Mesenchymal stem cell (in vitro differentiated cells and primary cell): Measurements from ENCODE around the gene ENO2. TPM values are rescaled to one million over a fixed set of nuclear protein-coding genes. Genes with fewer than 3 reads are reported as not detected.
"Not testable (repeated sequence)": the region's sequence is repeated elsewhere in the genome, so short reads cannot be mapped to it uniquely, and the experiment has no call there.

ENCODE experiments used
- DNase-seq: peaks from one replicate; pipeline ENCODE4 v3.0.0-alpha.2; 2013
- H2AFZ ChIP-seq: one replicate; pipeline ENCODE4 v1.6.1; 2013; ENCODE audit warnings: low read depth, mild to moderate bottlenecking, control low read depth, inconsistent platforms, low read length, moderate library complexity
- H2AK5ac ChIP-seq: 2 replicates; pipeline ENCODE4 v1.6.1; 2013; ENCODE audit warnings: low read length, moderate library complexity, mild to moderate bottlenecking, inconsistent platforms; ENCODE audit not compliant: severe bottlenecking
- H2BK120ac ChIP-seq: one replicate; pipeline ENCODE4 v1.6.1; 2013; ENCODE audit warnings: low read depth, mild to moderate bottlenecking, inconsistent platforms, low read length, moderate library complexity
- H2BK12ac ChIP-seq, 2 experiments: one replicate each; pipeline ENCODE4 v1.6.1; 2013; ENCODE audit warnings: inconsistent platforms in 2 of 2, low read length in 2 of 2, mild to moderate bottlenecking in 2 of 2, moderate library complexity in 2 of 2, control low read depth in 1 of 2
- H2BK15ac ChIP-seq: one replicate; pipeline ENCODE4 v1.6.1; 2013; ENCODE audit warnings: mild to moderate bottlenecking, low read depth, inconsistent platforms; ENCODE audit not compliant: poor library complexity, severe bottlenecking
- H2BK5ac ChIP-seq: 2 replicates; pipeline ENCODE4 v1.6.1; 2013; ENCODE audit warnings: low read depth, mild to moderate bottlenecking, low read length, control low read depth, inconsistent platforms; ENCODE audit not compliant: poor library complexity, severe bottlenecking
- H3K14ac ChIP-seq, 2 experiments: one replicate each; pipeline ENCODE4 v1.6.1; 2013; ENCODE audit warnings: inconsistent platforms in 2 of 2, low read length in 2 of 2, control low read depth in 1 of 2, mild to moderate bottlenecking in 1 of 2, moderate library complexity in 1 of 2
- H3K18ac ChIP-seq, 2 experiments: one replicate each; pipeline ENCODE4 v1.6.1; 2013; ENCODE audit warnings: inconsistent platforms in 2 of 2, low read length in 2 of 2, control low read depth in 1 of 2, low read depth in 1 of 2, mild to moderate bottlenecking in 1 of 2
- H3K23ac ChIP-seq, 2 experiments: one replicate each; pipeline ENCODE4 v1.6.1; 2013; ENCODE audit warnings: inconsistent platforms in 2 of 2, low read length in 2 of 2, mild to moderate bottlenecking in 2 of 2, moderate library complexity in 2 of 2, control low read depth in 1 of 2
- H3K27ac ChIP-seq: 2 replicates; pipeline ENCODE4 v1.5.1; 2013; ENCODE audit warnings: mild to moderate bottlenecking, moderate library complexity, low read length, control low read depth, inconsistent platforms; ENCODE audit not compliant: poor library complexity, severe bottlenecking
- H3K27me3 ChIP-seq, 2 experiments: 2 replicates each; pipeline versions ENCODE4 v1.6.1 to v1.7.0; 2013; ENCODE audit warnings: low read length in 2 of 2, mild to moderate bottlenecking in 2 of 2, moderate library complexity in 2 of 2, control low read depth in 1 of 2, inconsistent platforms in 1 of 2; ENCODE audit not compliant: control insufficient read depth in 1 of 2, insufficient read depth in 1 of 2
- H3K36me3 ChIP-seq, 2 experiments: 2 replicates each; pipeline versions ENCODE4 v1.6.1 to v1.7.0; 2013; ENCODE audit warnings: low read length in 2 of 2, control low read depth in 1 of 2, inconsistent platforms in 1 of 2, low read depth in 1 of 2, mild to moderate bottlenecking in 1 of 2; ENCODE audit not compliant: insufficient read depth in 2 of 2, control insufficient read depth in 1 of 2
- H3K4ac ChIP-seq, 2 experiments: one replicate each; pipeline ENCODE4 v1.6.1; 2013; ENCODE audit warnings: inconsistent platforms in 2 of 2, low read length in 2 of 2, mild to moderate bottlenecking in 2 of 2, moderate library complexity in 2 of 2, control low read depth in 1 of 2, low read depth in 1 of 2
- H3K4me1 ChIP-seq: 2 replicates; pipeline ENCODE4 v1.6.1; 2013; ENCODE audit warnings: low read depth, low read length, control low read depth; ENCODE audit not compliant: control insufficient read depth, insufficient read depth
- H3K4me2 ChIP-seq: 2 replicates; pipeline ENCODE4 v1.6.1; 2013; ENCODE audit warnings: low read length, mild to moderate bottlenecking, inconsistent platforms; ENCODE audit not compliant: poor library complexity, severe bottlenecking
- H3K4me3 ChIP-seq, 2 experiments: 2 replicates each; pipeline versions ENCODE4 v1.5.1 to v1.7.0; 2013; ENCODE audit warnings: low read length in 2 of 2, mild to moderate bottlenecking in 2 of 2, control low read depth in 1 of 2, low read depth in 1 of 2; ENCODE audit not compliant: insufficient read depth in 1 of 2
- H3K79me1 ChIP-seq: replicated peaks from 2 replicates; pipeline ENCODE4 v1.6.1; 2013; ENCODE audit warnings: mild to moderate bottlenecking, control low read depth, low read length, inconsistent platforms; ENCODE audit not compliant: poor library complexity, severe bottlenecking
- H3K9ac ChIP-seq: 2 replicates; pipeline ENCODE4 v1.7.0; 2013; ENCODE audit warnings: mild to moderate bottlenecking, low read length, moderate library complexity
- H3K9me3 ChIP-seq: 2 replicates; pipeline ENCODE4 v1.7.0; 2013; ENCODE audit warnings: mild to moderate bottlenecking, low read length; ENCODE audit not compliant: control insufficient read depth
- H4K8ac ChIP-seq: one replicate; pipeline ENCODE4 v1.6.1; 2013; ENCODE audit warnings: inconsistent platforms, mild to moderate bottlenecking, low read length, moderate library complexity
- H4K91ac ChIP-seq: one replicate; pipeline ENCODE4 v1.6.1; 2013; ENCODE audit warnings: mild to moderate bottlenecking, low read length, inconsistent platforms
- WGBS: methylation state at CpG from one replicate; pipeline ENCODE4 v1.1.7; 2013; ENCODE audit warnings: mixed read lengths; 5-methylcytosine and 5-hydroxymethylcytosine counted together
- polyA plus RNA-seq, 2 experiments: library from polyadenylated mRNA; stranded (reverse); fragments of 200-250 nt; gene quantifications; one replicate each; pipeline ENCODE4 v1.2.3, GENCODE V29; 2013

Gene ENO2
- 22.7 TPM for polyA plus RNA-seq (2013, experiment 1 of 2)
- polyA plus RNA-seq (2013, experiment 2 of 2): 20.2 TPM

GRCh38 chr12:6914246-6914946 lies at the start of gene ENO2:
Gene ENO2, plus strand, starts transcription at chr12:6914580. Its CDS starts 1,253 bp downstream, at chr12:6915833.
- no peak within 1 kb of the TSS for H2AK5ac ChIP-seq
- DNase-seq: peak; percentile 73
- H3K9ac ChIP-seq: peak within 1 kb of the TSS; percentile 85
- peak within 1 kb of the TSS; percentile 65 for H2AFZ ChIP-seq
- H3K4me3 ChIP-seq: peak within 1 kb of the TSS; percentile 64 to 92
- H4K91ac ChIP-seq: peak within 1 kb of the TSS; percentile 95
- H3K14ac ChIP-seq: peak within 1 kb of the TSS in 1 of 2 experiments; percentile 84
- under 1% methylated on average over 61 of the region's 68 CpGs for WGBS
- H2BK5ac ChIP-seq: no peak within 1 kb of the TSS
- no peaks in the 10 kb centered on the region for H3K79me1 ChIP-seq
- peaks cover 2 to 24% of the 10 kb centered on the region in 2 experiments for H3K36me3 ChIP-seq
- peak within 1 kb of the TSS; percentile 74 for H3K4me2 ChIP-seq
- H3K4me1 ChIP-seq: peaks cover 23% of the 10 kb centered on the region
- H4K8ac ChIP-seq: peak within 1 kb of the TSS; percentile 99
- H3K9me3 ChIP-seq: no peaks in the 10 kb centered on the region
- peak within 1 kb of the TSS; percentile 40 to 84 for H3K18ac ChIP-seq
- H2BK120ac ChIP-seq: peak within 1 kb of the TSS; percentile 64
- H2BK15ac ChIP-seq: peak within 1 kb of the TSS; percentile 94
- H3K27me3 ChIP-seq: peaks cover 0 to 19% of the 10 kb centered on the region in 2 experiments
- no peak within 1 kb of the TSS for H3K27ac ChIP-seq
- peak within 1 kb of the TSS in 1 of 2 experiments; percentile 86 for H3K23ac ChIP-seq
- H3K4ac ChIP-seq: peak within 1 kb of the TSS; percentile 6 to 91
- H2BK12ac ChIP-seq: peak within 1 kb of the TSS in 1 of 2 experiments; percentile 80

- not testable (repeated sequence) for DNase-seq, H3K4me3 ChIP-seq, H2BK15ac ChIP-seq, H3K9me3 ChIP-seq, H3K4ac ChIP-seq, H3K14ac ChIP-seq, H3K23ac ChIP-seq, H4K8ac ChIP-seq, H2AFZ ChIP-seq, H3K9ac ChIP-seq, H3K18ac ChIP-seq, H3K27ac ChIP-seq, H2BK120ac ChIP-seq, H2BK12ac ChIP-seq, H4K91ac ChIP-seq, H3K4me2 ChIP-seq, H3K27me3 ChIP-seq, H2AK5ac ChIP-seq, H2BK5ac ChIP-seq
- H3K79me1 ChIP-seq: peaks cover 10% of the 10 kb centered on the region
- peaks cover 16% of the 10 kb centered on the region for H3K4me1 ChIP-seq
- WGBS: 77% methylated on average over 2 of the region's 5 CpGs
- peaks cover 74 to 75% of the 10 kb centered on the region in 2 experiments for H3K36me3 ChIP-seq
Observed at GRCh38 chr12:6865307-6865706, 49.1 kb upstream of the ENO2 start.

- DNase-seq: no peak
- peak overlapping the region in 1 of 2 experiments; percentile 88 for H3K18ac ChIP-seq
- peaks cover 73 to 75% of the 10 kb centered on the region in 2 experiments for H3K36me3 ChIP-seq
- peak overlapping the region in 1 of 2 experiments; percentile 55 for H3K4ac ChIP-seq
- H3K23ac ChIP-seq: peak overlapping the region in 1 of 2 experiments; percentile 96
- peak overlapping the region in 1 of 2 experiments; percentile 83 for H3K4me3 ChIP-seq
- H2BK15ac ChIP-seq: no peak overlapping the region
- no peak overlapping the region for H2BK5ac ChIP-seq
- no peaks in the 10 kb centered on the region for H3K27me3 ChIP-seq
- H3K27ac ChIP-seq: no peak overlapping the region
- no peak overlapping the region for H4K8ac ChIP-seq
- peak overlapping the region in 1 of 2 experiments; percentile 91 for H3K14ac ChIP-seq
- peak overlapping the region; percentile 10 for H2AK5ac ChIP-seq
- peak overlapping the region; percentile 78 for H2AFZ ChIP-seq
- peak overlapping the region in 1 of 2 experiments; percentile 57 for H2BK12ac ChIP-seq
- no peak overlapping the region for H4K91ac ChIP-seq
- WGBS: 82% methylated on average over 15 of the region's 19 CpGs
- no peak overlapping the region for H2BK120ac ChIP-seq
- H3K79me1 ChIP-seq: peaks cover 10% of the 10 kb centered on the region
- H3K9me3 ChIP-seq: no peaks in the 10 kb centered on the region
- H3K4me2 ChIP-seq: peak overlapping the region; percentile 87
- H3K9ac ChIP-seq: peak overlapping the region; percentile 91
- peaks cover 22% of the 10 kb centered on the region for H3K4me1 ChIP-seq
Observed at GRCh38 chr12:6866163-6866919, 48.0 kb upstream of the ENO2 start.
